GM11168 (cell line): ENCODE results near the gene TMEM247.

Experiments
- in situ Hi-C: fragments of 300-500 bp; cut with MboI; formaldehyde crosslinking; loops from one replicate; pipeline ENCODE4 v1.12.0; 2022; ENCODE audit warnings: low sequenced_read_pairs; ENCODE audit not compliant: unreplicated experiment

Gene TMEM247

DNA sequence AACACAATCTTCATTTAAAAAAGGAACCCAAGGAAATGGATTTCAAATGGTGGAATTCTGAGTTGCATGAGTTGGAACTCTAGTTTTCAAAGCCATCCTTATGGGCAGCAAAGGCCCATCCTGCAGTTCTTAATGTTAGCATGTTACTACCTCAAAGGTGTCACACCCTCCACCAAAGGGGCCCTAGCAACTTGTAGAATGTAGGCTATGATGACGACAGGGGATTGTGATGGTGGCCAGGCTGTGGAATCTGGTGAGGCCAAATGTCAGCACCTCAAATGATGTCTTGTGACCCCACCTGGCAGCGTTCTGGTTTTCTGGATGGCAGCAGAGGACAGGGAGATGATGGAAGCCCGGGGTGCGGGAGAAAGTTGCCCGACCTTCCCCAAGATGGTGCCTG, at the start of gene TMEM247:
Gene TMEM247 (plus strand): TSS at position 301 of the 400 bp plus-strand sequence.
- in situ Hi-C loops = no loop called here

DNA sequence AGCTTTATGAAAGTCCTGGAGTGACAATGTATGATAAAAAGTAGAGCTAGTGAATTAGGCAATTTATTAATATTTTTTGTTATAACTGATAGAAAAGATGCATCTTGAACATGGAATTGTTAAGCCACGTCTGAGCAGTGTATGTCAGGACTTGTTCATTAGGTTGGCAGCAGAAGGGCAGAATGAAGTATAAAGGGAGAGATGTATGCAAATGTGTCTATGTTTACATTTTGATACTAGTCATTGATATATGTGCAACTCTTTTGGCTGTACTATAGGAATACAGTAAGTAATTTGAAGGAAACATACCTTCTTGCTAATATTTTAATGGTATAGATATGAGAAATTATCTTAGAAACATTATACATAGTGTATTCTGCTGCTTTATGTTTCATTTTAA, 49.0 kb upstream of the TMEM247 start:
- in situ Hi-C loops = no loop called here

DNA sequence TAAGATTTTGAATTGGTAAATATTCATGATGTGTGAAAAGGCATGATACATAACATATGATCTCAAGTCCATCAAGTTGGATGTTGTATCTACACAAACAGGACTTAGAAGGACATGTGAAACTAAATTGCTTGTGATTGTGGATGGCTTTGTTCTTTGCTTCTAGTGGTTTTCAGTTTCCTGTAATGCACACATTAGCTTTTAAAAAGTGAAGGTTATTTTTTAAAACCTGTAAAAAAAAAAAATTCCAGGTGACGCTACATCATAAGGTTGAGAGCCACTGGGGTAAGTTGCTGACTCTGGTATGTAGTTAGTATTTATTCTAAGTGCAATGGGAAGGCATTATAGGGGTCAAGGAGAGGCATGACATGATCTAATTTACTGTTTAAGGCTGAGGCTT, 48.4 kb upstream of the TMEM247 start:
- in situ Hi-C loops = no loop called here

DNA sequence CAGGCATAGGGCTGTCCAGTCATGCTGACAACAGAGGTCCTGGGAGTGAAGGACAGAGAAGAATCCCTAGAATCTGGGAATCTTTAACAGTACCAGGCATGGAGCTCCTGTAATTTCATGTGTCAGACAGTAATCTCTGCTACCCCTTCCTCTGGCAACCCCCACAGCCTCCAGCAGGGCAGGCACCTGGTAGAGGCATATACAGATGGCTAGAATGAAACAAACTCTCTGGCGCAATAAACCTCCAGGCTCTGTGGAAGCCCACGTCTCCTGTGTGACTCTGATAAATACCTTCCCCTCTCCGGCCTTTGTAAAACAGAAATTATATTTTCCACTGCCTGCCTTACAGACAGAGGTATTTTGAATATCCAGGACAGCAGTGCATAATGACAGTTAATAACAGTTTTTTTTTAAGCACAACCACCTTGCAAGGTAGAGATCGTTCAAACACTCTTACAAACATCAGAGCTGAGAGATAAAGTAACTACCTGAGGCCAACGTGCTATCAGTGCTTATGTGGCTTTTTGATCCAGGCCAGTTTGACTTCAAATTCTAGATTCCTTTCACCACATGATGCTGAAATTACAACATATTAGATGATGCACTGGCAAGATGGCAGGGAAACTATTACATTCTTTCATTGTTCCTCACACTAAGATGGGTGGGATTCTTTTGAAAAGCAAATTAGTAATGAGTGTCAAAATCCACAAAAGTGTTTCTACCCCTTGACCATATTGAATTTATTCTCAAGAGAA, 47.7 kb upstream of the TMEM247 start:
- in situ Hi-C loops = no loop called here

DNA sequence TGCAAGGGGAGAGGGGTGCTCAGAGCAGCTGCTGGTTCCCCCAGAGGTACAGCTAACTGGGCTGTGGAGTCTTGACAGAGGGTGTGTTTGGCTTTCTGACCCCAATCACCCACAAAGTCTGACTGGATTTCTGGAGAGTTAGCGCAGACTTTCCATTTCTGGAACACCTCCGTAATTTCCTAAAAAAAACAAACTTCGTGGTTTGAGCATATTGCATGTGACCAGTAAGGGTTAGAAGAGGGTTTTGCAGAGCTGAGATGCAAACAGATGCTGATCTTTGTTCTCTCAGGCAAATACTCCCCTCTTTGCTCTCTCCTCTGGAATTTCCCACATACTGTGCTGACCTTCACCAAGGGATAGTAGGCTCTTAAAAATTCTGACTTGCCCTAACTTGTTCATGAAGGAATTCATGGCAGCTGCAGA, 44.5 kb upstream of the TMEM247 start:
- in situ Hi-C loops = no loop called here

DNA sequence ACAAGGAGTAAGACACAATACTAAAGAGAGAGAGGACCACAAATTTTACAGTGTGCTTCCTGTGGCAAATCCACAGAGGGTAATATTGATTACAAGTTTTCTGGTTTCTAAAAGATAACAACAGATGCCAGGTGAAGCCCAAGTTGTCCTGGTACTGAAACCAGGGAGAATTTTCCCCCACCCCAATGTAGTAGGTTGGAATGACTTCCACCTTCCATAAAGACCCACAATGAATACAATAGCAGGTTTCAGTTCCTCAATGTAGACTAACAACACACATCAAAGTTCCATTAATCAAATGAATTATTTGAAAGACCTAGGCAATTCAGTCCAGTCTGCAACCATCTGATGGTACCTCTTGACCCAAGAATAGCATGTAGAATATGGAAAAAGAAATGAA, 44.0 kb upstream of the TMEM247 start:
- in situ Hi-C loops = no loop called here

DNA sequence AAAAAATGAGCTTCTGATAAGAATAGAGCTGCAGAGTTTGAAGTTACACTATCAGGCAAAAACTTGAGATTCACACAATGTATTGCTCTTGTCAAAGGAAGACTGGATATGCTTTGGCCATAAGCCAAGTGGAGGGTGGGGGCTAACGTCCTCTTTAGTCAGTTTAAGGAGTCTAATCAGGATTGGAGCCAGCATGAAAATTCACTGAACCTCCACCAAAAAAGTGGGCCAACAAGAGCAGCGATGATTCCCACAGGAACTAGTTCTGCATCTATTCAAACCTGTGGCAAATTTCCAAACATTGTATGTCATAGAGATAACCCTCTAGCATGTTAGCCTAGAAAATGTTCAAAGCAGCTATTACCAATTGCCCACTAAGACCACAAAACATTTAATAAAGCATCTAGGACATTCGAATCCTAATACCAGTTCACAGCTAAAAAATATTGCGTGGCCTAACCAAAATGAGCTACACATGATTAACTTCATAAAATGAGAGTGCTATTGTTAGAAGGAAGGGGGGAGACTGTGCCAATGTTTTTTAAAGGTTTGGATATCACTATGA, 43.5 kb upstream of the TMEM247 start:
- in situ Hi-C loops = no loop called here

DNA sequence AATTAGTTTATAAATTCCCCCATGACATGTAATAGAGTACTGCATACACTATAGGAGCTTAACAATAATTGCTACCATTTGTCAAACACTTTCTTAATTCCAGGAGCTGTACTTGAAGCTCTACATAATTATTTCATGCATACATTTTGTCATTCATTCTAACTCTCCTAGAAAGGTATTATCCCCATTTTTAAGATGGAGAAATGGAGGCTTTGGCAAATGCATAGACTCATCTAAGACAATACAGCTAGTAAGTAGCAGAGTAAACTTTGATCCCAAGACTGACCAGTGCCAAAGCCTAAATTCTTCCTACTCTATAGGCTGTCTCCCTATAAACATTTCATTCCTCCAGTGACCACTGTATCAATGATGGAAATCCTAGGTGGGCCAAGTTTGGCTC, 42.6 kb upstream of the TMEM247 start:
- in situ Hi-C loops = no loop called here

DNA sequence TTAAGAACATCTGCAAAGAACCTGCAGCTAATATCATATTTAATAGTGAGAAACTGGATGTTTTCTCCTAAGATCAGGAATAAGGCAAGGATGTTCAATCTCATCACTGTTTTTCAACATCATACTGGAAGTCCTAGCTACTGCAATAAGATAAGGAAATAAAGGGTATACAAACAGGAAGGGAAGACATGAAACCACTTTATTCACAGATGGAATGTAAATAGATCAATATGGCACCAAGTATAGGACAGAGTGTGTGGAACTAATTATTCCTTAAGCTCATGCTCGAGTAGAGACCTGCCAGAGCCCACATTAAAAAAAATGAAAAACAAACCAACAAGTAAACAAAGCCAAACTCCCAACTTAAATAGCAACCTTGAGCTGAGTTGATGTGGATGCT, 41.3 kb upstream of the TMEM247 start:
- in situ Hi-C loops = no loop called here

DNA sequence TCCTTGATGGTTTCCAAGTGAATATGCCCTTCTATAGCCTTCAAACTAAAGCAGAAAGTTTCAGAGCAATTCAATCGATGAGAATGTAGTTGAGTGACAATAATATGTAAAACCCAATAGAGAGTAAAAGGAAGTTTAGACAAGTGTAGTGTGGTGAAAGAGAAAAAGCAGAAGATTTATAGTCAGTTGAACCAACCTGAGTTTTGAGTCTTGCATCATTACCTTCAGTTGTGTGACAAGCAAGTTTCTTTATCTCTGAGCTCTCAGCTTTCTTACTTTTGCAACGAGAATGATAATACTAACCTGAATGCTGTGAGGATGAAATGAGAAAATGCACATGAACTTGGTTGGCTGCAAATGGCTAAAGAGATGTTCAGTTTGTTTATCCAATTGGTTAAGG, 40.6 kb upstream of the TMEM247 start:
- in situ Hi-C loops = no loop called here

DNA sequence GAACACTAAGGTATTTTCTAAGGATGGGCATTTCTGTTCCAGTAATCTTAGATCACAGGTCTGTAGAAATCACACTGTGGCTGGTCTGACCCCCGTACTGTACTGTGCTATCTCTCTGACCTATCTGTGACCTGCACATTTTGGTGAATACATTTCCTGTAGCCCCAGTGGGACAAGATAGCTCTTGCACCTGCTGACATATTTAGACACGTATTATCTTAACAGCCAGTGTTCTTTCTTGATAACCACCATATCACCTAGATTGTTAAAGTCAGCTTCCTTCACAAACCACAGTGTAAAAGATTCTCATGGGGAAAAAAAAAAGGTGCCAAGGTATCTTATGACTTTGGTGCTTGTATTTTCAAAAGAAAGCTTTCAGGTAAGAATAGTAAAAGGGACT, 39.8 kb upstream of the TMEM247 start:
- in situ Hi-C loops = no loop called here

DNA sequence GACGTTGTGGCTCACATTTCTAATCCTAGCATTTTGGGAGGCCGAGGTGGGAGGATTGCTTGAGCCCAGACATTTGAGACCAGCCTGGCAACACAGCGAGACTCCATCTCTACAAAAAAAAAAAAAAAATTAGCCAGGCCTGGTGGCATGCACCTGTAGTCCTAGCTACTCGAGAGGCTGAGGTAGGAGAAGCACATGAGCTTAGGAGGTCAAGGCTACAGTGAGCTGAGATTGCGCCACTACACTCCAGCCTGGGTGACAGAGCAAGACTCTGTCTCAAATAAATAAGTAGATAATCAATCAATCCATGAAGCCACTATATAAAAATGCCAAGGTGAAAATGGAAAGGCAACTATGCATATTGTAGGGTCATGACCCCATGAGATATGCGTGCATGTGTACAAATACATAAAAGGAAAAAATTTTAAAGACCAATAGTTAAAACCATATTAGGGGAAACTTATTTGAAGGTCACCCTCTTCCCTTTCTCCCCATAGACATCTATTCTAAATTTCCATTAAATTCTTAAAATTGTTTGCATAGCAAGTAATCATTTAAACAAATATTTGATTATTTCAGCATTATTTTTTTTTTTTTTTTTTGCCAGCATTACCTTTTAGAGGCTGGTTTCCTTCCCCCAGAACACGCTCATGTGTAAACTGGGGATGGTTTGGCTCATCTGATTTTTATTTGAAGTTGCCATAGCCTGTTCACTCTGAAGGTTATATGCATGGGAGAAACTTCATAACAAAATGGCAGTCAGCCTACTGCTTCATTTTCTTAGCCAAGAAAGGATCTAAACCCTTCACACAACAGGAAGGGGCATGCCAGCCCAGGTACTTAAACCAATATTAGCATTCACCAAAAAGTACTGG, 37.3 kb upstream of the TMEM247 start:
- in situ Hi-C loops = no loop called here

DNA sequence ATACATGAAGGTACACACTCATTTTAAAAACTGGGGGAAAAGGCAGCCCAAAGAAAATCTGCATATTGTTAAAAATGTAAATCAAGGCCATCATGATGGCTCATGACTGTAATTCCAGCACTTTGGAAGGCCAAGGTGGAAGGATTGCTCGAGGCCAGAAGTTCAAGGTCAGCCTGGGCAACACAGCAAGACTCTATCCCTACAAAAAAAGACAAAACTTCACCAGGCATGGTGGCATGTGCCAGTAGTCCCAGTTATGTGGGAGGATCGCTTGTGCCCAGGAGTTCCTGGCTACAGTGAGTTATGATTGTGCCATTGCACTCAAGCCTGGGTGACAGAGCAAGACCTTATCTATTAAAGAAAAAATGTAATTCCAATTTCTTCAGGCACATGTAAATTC, 34.6 kb upstream of the TMEM247 start:
- in situ Hi-C loops = no loop called here

DNA sequence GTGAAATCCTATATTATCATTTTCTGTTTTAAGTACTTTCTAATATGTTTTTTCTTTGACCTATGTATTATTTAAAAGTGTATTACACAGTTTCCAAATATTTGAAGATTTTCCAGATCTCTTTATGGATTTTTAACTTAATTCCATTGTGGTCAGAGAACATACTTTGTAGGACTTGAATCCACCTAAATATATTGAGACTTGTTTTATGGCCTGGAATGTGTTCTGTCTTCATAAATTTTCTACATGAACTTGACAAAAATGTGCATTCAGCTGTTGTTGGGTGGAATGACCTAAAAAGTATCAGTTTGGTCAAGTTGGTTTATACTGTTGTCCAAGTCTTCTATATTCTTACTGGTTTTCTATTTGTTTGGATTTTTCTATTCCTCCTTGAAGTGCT, 33.8 kb upstream of the TMEM247 start:
- in situ Hi-C loops = no loop called here

DNA sequence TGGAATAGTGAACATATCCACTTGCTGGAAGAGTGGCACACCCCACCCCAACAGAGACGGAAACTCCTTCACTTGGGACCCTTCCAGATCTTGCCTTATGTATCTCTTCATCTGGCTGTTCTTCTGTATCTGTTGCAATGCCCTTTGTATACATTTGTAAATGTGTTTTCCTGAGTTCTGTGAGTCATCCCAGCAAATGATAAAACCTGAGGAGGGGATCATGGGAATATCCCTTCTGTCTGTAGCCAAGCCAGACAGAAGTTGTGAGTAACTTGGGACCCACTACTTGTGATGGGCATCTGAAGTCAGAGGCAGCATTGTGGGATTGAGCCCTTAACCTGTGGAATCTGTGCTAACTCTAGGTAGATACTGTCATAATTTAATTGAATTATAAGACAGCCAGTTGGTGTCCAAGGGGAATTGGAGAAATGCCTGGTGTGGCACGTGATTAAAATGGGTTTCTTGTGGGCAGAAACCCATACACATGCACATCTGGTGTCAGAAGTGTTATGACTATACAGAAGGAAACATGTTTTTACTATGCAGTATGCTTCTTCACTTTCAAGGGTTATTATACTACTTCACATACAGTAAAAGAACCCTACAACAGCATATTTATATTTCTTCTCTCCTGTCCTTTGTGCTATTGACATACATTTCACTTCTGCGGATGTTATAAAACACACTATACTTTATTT, 32.3 kb upstream of the TMEM247 start:
- in situ Hi-C loops = no loop called here

DNA sequence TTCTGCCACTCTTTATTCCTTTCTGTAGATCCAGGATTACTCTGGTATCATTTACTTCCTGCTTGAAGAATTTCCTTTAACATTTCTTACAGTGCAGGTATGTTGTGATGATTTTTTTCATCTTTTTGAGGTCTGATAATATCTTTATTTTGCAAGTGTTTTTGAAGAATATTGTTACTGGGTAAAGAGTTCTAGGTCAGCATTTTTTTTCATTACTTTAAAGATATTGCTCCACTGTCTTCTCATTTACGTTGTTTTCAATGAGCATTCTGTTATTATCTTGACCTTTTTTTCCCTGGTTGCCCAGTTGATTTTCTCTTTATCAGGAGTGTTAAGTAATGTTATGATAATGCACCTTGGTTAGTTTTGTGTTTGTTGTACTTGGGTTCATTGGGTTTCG, 31.7 kb upstream of the TMEM247 start:
- in situ Hi-C loops = no loop called here

DNA sequence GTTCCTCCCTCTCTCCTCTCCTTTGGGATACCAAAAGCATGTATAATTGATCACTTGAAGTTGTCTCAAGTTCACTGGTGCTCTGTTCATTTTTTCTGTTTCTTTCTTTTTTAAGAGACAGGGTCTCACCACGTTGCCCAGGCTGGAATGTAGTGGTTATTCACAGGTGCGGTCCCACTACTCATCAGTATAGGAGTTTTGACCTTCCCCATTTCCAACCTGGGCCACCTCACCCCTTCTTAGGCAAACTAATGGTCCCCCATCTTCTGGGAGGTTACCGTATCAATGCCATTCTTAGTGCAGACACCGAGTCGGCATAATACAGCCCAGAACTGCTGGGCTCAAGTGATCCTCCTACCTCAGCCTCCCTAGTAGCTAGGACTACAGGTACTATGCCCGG, 31.3 kb upstream of the TMEM247 start:
- in situ Hi-C loops = no loop called here

DNA sequence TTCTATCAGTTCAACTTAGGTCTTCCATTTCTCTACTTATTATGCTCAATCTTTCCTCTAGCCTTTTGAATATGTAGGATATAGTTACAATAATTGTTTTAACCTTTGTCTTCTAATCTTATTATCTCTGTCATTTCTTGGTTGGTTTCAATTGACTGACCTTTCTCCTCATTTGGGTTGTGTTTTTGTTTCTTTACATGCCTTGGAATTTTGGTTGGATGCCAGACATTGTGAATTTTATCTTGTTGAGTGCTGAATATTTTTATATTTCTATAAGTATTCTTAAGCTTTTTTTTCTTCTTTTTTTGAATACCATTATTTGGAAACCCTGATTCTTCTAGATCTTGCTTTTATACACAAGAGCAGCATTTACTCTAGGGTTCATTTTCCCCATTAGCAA, 30.7 kb upstream of the TMEM247 start:
- in situ Hi-C loops = no loop called here

DNA sequence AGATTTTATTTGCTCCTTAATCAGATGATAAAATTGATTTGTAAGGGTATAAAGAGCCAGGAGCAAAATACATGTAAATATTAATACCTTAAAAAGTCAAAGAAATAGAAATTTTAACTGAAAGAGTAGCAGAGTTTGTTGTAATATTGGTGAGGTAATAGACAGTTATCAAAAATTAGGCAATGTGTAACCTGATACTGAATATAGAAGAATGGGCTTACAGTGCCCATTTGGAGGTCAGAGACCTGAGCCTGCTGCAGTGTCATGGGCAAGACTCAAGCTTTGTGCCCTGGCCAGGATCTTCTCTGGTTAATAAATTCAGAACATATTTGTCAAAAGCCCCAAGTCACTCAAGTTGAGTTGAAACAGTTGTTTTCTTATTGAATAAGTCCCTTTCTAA, 29.7 kb upstream of the TMEM247 start:
- in situ Hi-C loops = no loop called here

DNA sequence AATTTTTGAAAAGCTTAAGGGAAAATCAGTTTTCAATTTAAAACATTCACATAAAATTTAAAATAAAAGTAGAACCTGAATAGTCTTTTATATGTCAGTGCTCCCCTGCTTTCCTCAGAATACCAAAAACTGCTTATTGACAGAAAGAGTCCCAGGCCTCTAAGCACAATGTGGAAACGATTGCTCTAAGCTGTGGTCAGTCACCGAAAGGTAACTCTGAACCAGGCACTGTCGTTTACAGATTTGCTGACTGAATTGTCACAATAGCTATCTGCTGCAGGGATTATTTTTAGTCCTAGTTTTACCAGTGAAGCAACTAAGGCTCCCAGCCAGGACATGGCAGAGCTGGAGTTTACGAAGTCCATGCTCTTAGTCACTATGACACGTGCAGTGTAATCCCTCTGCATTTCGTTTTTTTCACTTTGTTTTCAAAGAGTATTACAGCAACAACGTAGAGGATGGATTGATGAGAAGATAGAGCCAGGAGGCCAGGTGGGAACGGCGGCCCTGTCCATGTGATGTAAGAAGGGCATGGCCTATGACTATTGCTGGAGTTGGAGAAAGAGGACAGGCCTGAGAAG, 28.1 kb upstream of the TMEM247 start:
- in situ Hi-C loops = no loop called here
